Muscle of leg (tissue), 11 donors: ENCODE data around the gene FOXF2. TPM values are rescaled to one million over a fixed set of nuclear protein-coding genes. Genes with fewer than 3 reads are reported as not detected.

Experiments
- DNase-seq: peaks from one replicate; pipeline ENCODE4 v3.0.0; 2013
- H3K27ac ChIP-seq: one replicate; pipeline ENCODE4 v1.5.1; 2013; ENCODE audit warnings: mild to moderate bottlenecking, low read length, control low read depth
- H3K27me3 ChIP-seq: one replicate; pipeline ENCODE4 v1.6.1; 2013; ENCODE audit warnings: low read length; ENCODE audit not compliant: control insufficient read depth, insufficient read depth
- H3K36me3 ChIP-seq: one replicate; pipeline ENCODE4 v1.6.1; 2013; ENCODE audit warnings: low read length; ENCODE audit not compliant: control insufficient read depth, insufficient read depth
- H3K4me1 ChIP-seq: one replicate; pipeline ENCODE4 v1.6.1; 2013; ENCODE audit warnings: low read length; ENCODE audit not compliant: control insufficient read depth, insufficient read depth
- H3K4me3 ChIP-seq: one replicate; pipeline ENCODE4 v1.5.1; 2013; ENCODE audit warnings: low read length, control low read depth
- H3K9me3 ChIP-seq: replicated peaks from 2 replicates; pipeline ENCODE4 v1.6.1; 2013; ENCODE audit warnings: low read depth, low read length; ENCODE audit not compliant: control insufficient read depth
- WGBS: methylation state at CpG from one replicate; pipeline ENCODE4 v1.1.5; 2013; ENCODE audit warnings: missing lambda C conversion rate; ENCODE audit not compliant: insufficient coverage; 5-methylcytosine and 5-hydroxymethylcytosine counted together
- polyA plus RNA-seq, 8 donors: library from polyadenylated mRNA; unstranded; fragments of 120-200 nt; gene quantifications; one replicate each; pipeline versions ENCODE4 v1.2.1 to v1.2.3, GENCODE V29; 2013; ENCODE audit warnings: inconsistent platforms in 1 of 8, low replicate concordance in 1 of 8; ENCODE audit not compliant: insufficient read length in 8 of 8, insufficient read depth in 1 of 8
- total RNA-seq: library from RNA; stranded (reverse); fragments of 120-200 nt; gene quantifications from one replicate; pipeline ENCODE4 v1.2.4, GENCODE V29; 2013

FOXF2 gene
- total and polyA plus RNA-seq, 9 donors: 0.18 to 4.0 (median 0.37) TPM

DNA sequence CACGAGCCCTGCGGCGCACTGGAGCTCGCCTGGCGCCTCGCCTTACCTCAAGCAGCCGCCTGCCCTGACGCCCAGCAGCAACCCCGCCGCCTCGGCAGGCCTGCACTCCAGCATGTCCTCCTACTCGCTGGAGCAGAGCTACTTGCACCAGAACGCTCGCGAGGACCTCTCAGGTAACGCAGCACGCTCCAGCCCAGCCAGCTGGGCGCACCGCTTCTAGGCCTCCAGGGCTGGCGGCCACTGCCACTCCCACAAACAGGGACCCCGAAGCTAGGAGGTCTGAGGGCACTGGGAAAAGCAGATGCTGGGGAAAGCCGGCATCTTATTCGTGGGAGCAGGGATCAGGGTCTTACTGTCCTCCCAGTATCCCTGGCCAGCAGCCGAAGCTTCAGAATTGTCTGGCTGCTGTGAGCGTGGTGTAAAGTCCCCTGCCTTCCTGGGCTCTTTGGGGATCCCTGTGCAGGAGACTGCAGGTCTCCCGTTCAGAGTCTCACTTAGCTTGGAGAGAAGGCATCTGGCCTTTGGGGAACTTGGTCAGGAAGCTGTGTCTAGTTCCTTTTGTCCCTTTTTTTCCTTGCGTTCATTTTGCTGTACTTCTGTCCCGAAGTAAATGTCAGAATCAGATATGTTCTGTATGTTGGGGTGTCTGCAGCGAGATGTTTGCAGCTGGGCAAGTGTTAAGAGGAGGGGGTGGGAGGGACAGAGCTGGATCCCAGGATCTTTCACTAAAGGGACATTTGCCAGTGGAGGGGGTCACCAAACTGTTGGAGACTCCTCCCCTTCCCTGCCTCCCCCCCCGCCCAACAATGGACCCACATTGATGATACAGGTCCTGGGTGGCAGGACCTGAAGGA is 1.8 kb downstream of the FOXF2 start:
- no peak for DNase-seq
- H3K27ac ChIP-seq: no peak overlapping the region
- H3K27me3 ChIP-seq: peaks cover 92% of the 10 kb centered on the region
- 6% methylated on average over 27 of the region's 30 CpGs for WGBS
- H3K9me3 ChIP-seq: no peaks in the 10 kb centered on the region
- H3K36me3 ChIP-seq: no peaks in the 10 kb centered on the region
- H3K4me3 ChIP-seq: no peak overlapping the region
- peaks cover 30% of the 10 kb centered on the region for H3K4me1 ChIP-seq

DNA sequence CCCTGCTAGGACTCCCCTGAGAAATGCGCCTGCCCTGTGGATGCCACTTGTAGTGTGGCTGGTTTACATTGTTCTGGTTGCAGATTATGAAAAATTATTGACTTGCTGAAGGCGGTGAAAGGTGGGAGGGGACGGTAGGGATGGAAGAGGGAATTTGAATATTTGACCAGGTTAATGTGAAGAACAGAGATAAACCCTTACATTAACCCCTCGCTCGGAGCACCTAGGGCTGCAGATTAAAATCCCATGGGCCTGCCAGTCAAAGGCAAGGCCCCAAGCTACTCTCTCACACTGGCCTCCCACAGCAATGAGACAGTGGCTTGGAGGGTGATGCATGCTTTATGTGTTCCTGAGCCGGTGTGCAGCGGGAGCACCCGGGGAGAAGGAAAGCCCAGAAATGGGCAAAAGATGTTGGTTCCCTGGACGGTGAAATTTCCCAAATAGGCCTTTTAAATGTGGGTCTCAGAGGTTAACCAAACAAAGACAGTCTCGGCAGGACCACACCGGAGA is 2.5 kb downstream of the FOXF2 start:
- DNase-seq: no peak
- Histone ChIP-seq H3K4me3 (no peak overlapping the region), H3K36me3 (no peaks in the 10 kb centered on the region), H3K4me1 (peaks cover 31% of the 10 kb centered on the region), H3K27ac (no peak overlapping the region), H3K27me3 (peaks cover 92% of the 10 kb centered on the region), H3K9me3 (no peaks in the 10 kb centered on the region)
- 28% methylated on average over 6 of the region's 11 CpGs for WGBS

DNA sequence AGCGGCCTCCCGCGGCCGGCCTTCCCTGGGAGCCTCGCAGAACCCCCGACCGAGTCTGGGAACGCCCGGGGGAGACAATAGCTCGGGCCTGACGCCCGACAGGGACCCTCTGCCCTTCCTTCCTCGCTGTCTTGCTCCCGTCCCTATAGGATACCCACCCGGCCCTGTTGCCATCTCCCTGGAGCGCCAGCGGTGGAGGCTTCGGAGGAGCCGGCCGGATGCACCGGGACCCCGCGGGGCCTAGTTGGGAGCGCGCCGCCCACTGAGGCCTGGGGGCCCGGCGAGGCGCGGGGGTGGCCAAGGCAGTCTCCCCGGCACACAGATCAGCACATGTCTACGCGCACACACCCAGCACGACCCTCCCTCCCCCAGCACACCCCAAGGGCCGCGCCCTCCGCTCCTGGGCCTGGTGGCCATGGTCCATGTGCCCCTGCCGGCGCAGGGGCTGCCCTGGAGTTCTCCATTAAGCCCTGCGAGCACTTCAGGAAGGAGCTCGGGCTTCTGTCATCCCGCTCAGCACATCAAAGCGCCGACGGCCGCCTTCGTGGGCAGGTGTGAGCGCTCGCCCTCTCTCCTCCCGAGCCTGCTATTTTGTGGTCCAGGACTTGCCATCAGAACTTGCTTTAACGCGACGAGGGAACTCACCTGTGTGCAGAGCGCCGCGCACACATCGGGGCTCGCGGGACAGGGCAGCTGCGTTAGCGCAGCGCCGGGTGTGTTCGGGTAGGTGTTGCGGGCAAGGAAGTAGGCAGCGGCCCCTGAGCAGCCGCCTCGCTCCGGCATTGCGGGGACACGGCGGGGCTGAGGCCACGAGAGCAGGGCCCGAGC is 3.7 kb downstream of the FOXF2 start:
- DNase-seq: no peak
- no peak overlapping the region for H3K4me3 ChIP-seq
- H3K9me3 ChIP-seq: no peaks in the 10 kb centered on the region
- H3K27me3 ChIP-seq: peaks cover 89% of the 10 kb centered on the region
- H3K4me1 ChIP-seq: peaks cover 32% of the 10 kb centered on the region
- H3K27ac ChIP-seq: no peak overlapping the region
- WGBS: 9% methylated on average over 74 of the region's 74 CpGs
- H3K36me3 ChIP-seq: no peaks in the 10 kb centered on the region

DNA sequence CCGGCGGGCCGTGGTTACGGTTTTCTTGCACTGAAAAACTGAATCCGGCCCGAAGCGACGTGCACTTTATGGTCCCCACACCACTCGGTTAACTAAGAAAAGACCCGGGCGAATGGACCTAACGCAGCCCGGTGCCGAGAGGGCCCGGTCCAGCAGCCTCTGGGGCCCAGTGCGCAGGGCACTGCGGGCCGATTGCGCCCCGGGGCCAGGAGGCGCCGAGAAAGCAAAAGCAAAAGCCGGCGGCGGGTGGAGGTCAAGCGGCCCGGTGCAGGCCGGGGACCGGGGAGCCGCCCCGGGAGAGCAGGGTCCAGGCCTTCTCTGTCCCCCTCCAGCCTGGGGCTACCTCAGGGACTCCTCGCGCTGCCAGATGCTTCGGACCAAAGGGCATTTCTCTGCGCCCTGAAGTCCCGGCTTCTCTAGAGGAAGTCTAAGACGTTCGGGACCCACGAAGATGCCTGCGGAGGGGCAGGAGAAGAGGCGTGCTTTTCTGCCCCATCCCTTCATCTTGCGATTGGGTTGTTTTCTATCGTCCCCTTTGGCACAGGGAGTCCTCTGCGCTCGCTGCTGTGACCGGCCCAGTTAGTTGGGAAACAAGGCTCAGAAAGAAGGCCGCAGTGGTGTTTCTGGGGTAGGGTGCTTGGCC is 4.4 kb downstream of the FOXF2 start:
- H3K27ac ChIP-seq: no peak overlapping the region
- peaks cover 25% of the 10 kb centered on the region for H3K4me1 ChIP-seq
- no peak overlapping the region for H3K4me3 ChIP-seq
- 15% methylated on average over 47 of the region's 47 CpGs for WGBS
- DNase-seq: no peak
- H3K36me3 ChIP-seq: no peaks in the 10 kb centered on the region
- no peaks in the 10 kb centered on the region for H3K9me3 ChIP-seq
- H3K27me3 ChIP-seq: peaks cover 86% of the 10 kb centered on the region

DNA sequence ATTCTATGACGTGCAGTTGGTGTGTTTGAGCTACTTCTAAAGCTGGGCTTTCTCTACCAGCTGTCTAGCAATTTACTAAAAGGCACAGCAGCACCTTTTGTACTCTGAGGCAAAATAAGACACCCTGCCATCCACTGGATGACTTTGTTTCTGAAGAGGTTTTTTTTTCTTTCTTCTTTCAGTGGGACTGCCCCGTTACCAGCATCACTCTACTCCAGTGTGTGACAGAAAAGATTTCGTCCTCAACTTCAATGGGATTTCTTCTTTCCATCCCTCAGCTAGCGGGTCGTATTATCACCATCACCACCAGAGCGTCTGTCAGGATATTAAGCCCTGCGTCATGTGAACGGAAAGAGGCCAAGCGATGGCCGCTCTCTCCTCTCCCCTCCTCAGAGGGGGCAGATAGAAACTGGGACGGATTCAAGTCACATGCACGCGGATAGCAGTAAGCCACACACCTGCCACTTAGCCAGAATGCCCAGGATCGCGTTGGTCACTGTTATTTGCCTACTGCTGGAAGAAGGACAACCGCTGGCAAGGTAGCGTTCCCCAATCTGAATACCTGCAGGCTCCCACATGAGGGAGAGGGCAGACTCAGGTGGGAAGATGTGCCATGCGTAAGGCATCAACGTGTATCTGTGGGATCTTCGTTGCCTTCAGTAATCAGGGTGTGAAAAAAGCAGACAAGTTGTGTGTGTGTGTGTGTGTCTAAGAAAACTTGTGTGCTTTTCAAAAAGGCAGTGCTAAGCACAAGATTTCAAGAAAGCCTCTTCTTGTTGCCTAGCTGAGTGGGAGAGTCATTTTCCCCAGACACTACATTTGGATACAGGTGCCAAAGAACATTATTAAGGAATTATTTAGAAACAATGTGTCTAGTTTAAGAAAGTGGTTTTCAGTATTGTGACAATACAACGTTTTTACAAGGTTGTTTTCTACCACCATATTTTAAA is 5.4 kb downstream of the FOXF2 start:
- DNase-seq: no peak
- H3K27me3 ChIP-seq: peaks cover 86% of the 10 kb centered on the region
- WGBS: 35% methylated on average over 16 of the region's 21 CpGs
- H3K4me1 ChIP-seq: peaks cover 21% of the 10 kb centered on the region
- H3K9me3 ChIP-seq: no peaks in the 10 kb centered on the region
- no peaks in the 10 kb centered on the region for H3K36me3 ChIP-seq
- H3K4me3 ChIP-seq: no peak overlapping the region
- H3K27ac ChIP-seq: no peak overlapping the region

DNA sequence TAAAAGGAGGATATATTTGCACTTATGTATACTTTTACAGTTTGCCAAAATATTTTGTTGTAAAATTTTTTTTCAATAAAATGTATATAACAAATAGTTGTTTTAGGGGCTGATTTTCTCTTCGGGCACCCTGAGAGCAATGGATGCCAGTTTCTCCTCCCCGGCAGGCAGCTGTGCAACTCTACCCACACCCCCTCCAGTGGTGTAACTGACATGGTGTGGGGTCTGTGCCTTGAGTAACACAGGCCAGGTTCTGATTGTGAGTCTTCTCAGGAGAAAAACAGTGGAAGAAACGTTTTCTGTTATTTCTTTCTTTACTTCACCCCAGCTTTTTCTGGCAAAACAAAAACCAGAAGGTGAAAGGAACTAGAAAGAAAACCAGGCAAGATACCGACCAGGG is 6.1 kb downstream of the FOXF2 start:
- no peak for DNase-seq
- Histone ChIP-seq H3K27ac (no peak overlapping the region), H3K4me1 (peaks cover 18% of the 10 kb centered on the region), H3K4me3 (no peak overlapping the region), H3K9me3 (no peaks in the 10 kb centered on the region), H3K27me3 (peaks cover 87% of the 10 kb centered on the region), H3K36me3 (no peaks in the 10 kb centered on the region)
- no CpG with 5 or more reads among the region's 4 CpGs for WGBS

DNA sequence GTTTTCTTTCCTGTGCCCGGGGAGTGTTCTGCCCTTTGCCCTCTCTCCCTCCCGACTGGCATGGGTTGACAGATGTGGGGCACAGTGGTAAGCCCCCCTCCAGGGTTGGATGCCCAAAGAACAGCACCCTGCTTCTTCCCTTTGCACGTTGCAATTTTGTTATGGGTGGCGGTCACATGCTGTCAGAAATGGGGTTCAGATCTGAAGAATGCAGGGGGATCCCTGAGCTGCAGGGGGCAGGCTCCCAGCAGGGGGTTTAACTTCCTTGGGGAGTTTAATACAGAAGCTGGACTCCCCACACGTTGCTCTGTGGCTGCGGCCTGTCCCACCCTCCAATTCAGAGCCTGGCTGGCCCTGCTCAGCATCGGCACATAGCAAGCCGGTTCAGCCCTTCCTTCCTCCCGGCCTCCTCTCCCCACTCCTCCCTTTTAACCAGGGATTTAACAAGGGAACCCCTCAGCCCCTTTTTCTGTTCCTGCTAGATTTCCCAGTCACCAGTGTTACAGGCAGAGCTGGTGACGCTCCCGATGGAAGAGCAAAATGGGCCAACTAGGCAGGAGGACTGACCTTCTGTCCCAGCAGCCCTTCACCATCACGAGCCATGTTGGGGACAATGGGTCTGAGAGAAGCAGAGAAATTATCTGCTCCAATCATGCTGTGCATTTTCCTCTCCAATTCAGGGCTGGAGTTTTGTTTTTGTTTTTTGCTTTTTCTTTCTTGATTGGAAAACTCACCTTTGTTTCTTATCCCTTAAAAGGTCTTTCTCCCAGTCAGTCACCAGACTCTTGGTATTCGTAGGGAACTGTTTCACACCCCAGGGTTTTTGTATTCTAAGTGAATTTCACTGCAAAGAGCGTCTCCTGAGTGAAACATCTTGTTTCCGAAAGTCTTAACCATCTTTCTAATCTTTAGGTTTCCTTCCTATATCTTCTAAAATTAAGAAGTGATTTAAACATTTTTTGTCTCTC is 6.8 kb downstream of the FOXF2 start:
- Histone ChIP-seq H3K9me3 (no peaks in the 10 kb centered on the region), H3K4me1 (peaks cover 13% of the 10 kb centered on the region), H3K4me3 (no peak overlapping the region), H3K27me3 (peaks cover 87% of the 10 kb centered on the region), H3K36me3 (no peaks in the 10 kb centered on the region), H3K27ac (no peak overlapping the region)
- DNase-seq: no peak
- 53% methylated on average over 8 of the region's 15 CpGs for WGBS

DNA sequence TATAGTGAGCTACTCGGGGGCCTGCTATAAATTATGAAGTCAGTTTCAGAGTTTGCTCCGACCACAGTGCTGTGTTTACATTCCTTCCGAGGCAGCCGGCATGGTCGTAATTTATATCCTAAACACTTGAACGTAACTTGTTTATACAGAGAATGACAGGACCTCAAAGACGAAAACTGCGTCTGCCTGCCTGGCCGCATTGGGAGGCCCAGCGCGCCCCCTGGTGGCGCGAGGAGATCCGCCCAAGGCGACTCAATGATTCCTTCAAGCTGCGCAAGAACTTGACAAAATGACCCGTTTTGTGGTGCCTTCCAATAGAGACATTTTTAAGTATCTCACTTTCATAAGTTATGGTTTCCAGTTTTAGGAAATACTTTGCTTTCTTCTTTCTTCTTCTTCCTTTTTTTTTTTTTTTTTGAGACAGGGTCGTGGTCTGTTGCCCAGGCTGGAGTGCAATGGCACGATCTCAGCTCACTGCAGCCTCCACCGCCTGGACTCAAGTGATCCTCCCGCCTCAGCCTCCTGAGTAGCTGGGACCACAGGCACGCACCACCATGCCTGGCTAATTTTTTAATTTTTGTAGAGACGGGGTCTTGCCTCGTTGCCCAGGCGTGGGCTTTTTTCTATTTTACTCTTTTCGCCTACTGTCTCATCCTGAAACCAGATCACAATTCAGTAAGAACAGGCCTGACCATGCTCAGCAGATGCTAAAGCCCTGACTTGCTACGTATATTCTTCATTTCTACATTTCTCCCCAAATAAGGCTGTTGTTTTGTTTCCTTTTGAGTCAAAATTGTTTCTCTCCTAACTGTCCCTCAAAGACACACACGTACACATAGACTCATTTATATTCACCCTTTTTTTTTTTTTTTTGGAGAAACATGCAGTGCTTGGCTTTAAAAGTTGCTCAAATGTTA is 7.8 kb downstream of the FOXF2 start:
- peaks cover 13% of the 10 kb centered on the region for H3K4me1 ChIP-seq
- no peak overlapping the region for H3K4me3 ChIP-seq
- no peak overlapping the region for H3K27ac ChIP-seq
- no peaks in the 10 kb centered on the region for H3K9me3 ChIP-seq
- H3K27me3 ChIP-seq: peaks cover 82% of the 10 kb centered on the region
- H3K36me3 ChIP-seq: no peaks in the 10 kb centered on the region
- WGBS: 37% methylated on average over 18 of the region's 28 CpGs
- DNase-seq: peak; percentile 75
